Testis (tissue), 2 donors: ENCODE measurements around the gene RNF32.

Source experiments
- CTCF ChIP-seq, 3 experiments: fragments of 450-650 bp in 2 of 3; fragments of 200-600 bp in 1 of 3; sonication (generic) in 1 of 3; IDR thresholded peaks; one replicate each; pipeline ENCODE4 v1.5.1; 2016 to 2019; ENCODE audit warnings: antibody characterized with exemption in 3 of 3, mild to moderate bottlenecking in 2 of 3, moderate library complexity in 1 of 3
- POLR2A ChIP-seq: fragments of 450-650 bp; IDR thresholded peaks from one replicate; pipeline ENCODE4 v1.6.1; 2017; ENCODE audit warnings: antibody characterized with exemption, mild to moderate bottlenecking, moderate library complexity

DNA sequence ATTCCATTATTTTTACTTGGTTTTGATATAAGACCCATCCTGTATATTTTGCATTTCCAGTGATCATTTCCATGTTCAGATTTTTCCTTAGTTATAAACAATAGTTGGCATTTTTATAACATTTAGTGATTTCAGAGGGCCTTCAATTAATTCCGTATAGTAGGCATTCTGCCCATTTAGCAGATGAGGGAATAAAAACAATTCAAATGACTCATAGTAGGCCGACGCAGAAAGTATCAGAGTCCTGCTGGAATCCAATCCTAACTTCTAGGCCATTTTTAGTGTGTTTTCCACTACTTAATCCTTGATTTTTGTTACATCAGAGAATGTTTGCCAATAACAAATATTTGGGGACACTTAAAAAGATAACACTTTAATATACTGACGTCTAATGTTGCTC, 15.4 kb downstream of the RNF32 start:
- TF ChIP-seq CTCF (IDR thresholded peaks at IDR 0.05) (no peak), POLR2A (no peak)
